ENCODE measurements around the gene XCL1.
"Not testable (repeated sequence)": the region's sequence is repeated elsewhere in the genome, so short reads cannot be mapped to it uniquely, and the experiment has no call there.

Gene XCL1

GRCh38 chr1:168576245-168576688 is at the start of gene XCL1:
Gene XCL1 (plus strand): TSS chr1:168576605. CDS start chr1:168576638, 33 bp downstream.
- H3K4me3 ChIP-seq (ENCODE audit: low read depth, low read length); H3K4me2 ChIP-seq (ENCODE audit: low read length); H3K9ac ChIP-seq; H3K79me2 ChIP-seq; H3K9me3 ChIP-seq (ENCODE audit: control insufficient read depth, low read length); H3K27ac ChIP-seq; H3K36me3 ChIP-seq (ENCODE audit: control insufficient read depth, insufficient read depth, low read length); H3K4me1 ChIP-seq; H2AFZ ChIP-seq; H3K27me3 ChIP-seq (ENCODE audit: control insufficient read depth, insufficient read depth, low read length): not testable (repeated sequence)

- no peak overlapping the region for H2AFZ ChIP-seq
- no peaks in the 10 kb centered on the region for H3K27me3 ChIP-seq (ENCODE audit: control insufficient read depth, insufficient read depth, low read length)
- H3K4me2 ChIP-seq (ENCODE audit: low read length) = no peak overlapping the region
- no peaks in the 10 kb centered on the region for H3K9me3 ChIP-seq (ENCODE audit: control insufficient read depth, low read length)
- no peaks in the 10 kb centered on the region for H3K79me2 ChIP-seq
- H3K4me3 ChIP-seq (ENCODE audit: low read depth, low read length) = no peak overlapping the region
- no peak for TF ChIP-seq CTCF (IDR thresholded peaks at IDR 0.05)
- H3K27ac ChIP-seq = no peak overlapping the region
- H3K9ac ChIP-seq = no peak overlapping the region
- H3K36me3 ChIP-seq (ENCODE audit: control insufficient read depth, insufficient read depth, low read length) = no peaks in the 10 kb centered on the region
- no peaks in the 10 kb centered on the region for H3K4me1 ChIP-seq
Measured at GRCh38 chr1:168529518-168529917, 46.9 kb upstream of the XCL1 start.

- no peaks in the 10 kb centered on the region for H3K9me3 ChIP-seq (ENCODE audit: control insufficient read depth, low read length)
- H3K36me3 ChIP-seq (ENCODE audit: control insufficient read depth, insufficient read depth, low read length) = no peaks in the 10 kb centered on the region
- no peak overlapping the region for H3K27ac ChIP-seq
- no peaks in the 10 kb centered on the region for H3K79me2 ChIP-seq
- TF ChIP-seq CTCF (IDR thresholded peaks at IDR 0.05) = no peak
- H3K4me3 ChIP-seq (ENCODE audit: low read depth, low read length) = no peak overlapping the region
- H3K9ac ChIP-seq = no peak overlapping the region
- H2AFZ ChIP-seq = no peak overlapping the region
- H3K4me2 ChIP-seq (ENCODE audit: low read length) = no peak overlapping the region
- no peaks in the 10 kb centered on the region for H3K27me3 ChIP-seq (ENCODE audit: control insufficient read depth, insufficient read depth, low read length)
- H3K4me1 ChIP-seq = no peaks in the 10 kb centered on the region
Measured at GRCh38 chr1:168531615-168532345, 44.6 kb upstream of the XCL1 start.

GRCh38 chr1:168535536-168535935 is 40.9 kb upstream of the XCL1 start:
- H3K36me3 ChIP-seq (ENCODE audit: control insufficient read depth, insufficient read depth, low read length) = no peaks in the 10 kb centered on the region
- no peak overlapping the region for H2AFZ ChIP-seq
- H3K4me2 ChIP-seq (ENCODE audit: low read length) = no peak overlapping the region
- H3K4me1 ChIP-seq = no peaks in the 10 kb centered on the region
- no peak overlapping the region for H3K9ac ChIP-seq
- H3K27ac ChIP-seq = no peak overlapping the region
- no peaks in the 10 kb centered on the region for H3K9me3 ChIP-seq (ENCODE audit: control insufficient read depth, low read length)
- H3K4me3 ChIP-seq (ENCODE audit: low read depth, low read length) = no peak overlapping the region
- no peak for TF ChIP-seq CTCF (IDR thresholded peaks at IDR 0.05)
- H3K79me2 ChIP-seq = no peaks in the 10 kb centered on the region
- H3K27me3 ChIP-seq (ENCODE audit: control insufficient read depth, insufficient read depth, low read length) = no peaks in the 10 kb centered on the region

GRCh38 chr1:168540798-168541197 is 35.6 kb upstream of the XCL1 start:
- not testable (repeated sequence) for H3K79me2 ChIP-seq; H3K4me3 ChIP-seq (ENCODE audit: low read depth, low read length); H2AFZ ChIP-seq; H3K27ac ChIP-seq; H3K4me2 ChIP-seq (ENCODE audit: low read length); H3K9ac ChIP-seq; H3K36me3 ChIP-seq (ENCODE audit: control insufficient read depth, insufficient read depth, low read length); H3K27me3 ChIP-seq (ENCODE audit: control insufficient read depth, insufficient read depth, low read length); H3K9me3 ChIP-seq (ENCODE audit: control insufficient read depth, low read length); H3K4me1 ChIP-seq

- not testable (repeated sequence) for H3K79me2 ChIP-seq; H2AFZ ChIP-seq; H3K27ac ChIP-seq; H3K9me3 ChIP-seq (ENCODE audit: control insufficient read depth, low read length); H3K27me3 ChIP-seq (ENCODE audit: control insufficient read depth, insufficient read depth, low read length); H3K9ac ChIP-seq; H3K36me3 ChIP-seq (ENCODE audit: control insufficient read depth, insufficient read depth, low read length); H3K4me2 ChIP-seq (ENCODE audit: low read length); H3K4me3 ChIP-seq (ENCODE audit: low read depth, low read length); H3K4me1 ChIP-seq
Measured at GRCh38 chr1:168542978-168543377, 33.4 kb upstream of the XCL1 start.

- not testable (repeated sequence) for H2AFZ ChIP-seq; H3K27me3 ChIP-seq (ENCODE audit: control insufficient read depth, insufficient read depth, low read length); H3K9ac ChIP-seq; H3K9me3 ChIP-seq (ENCODE audit: control insufficient read depth, low read length); H3K36me3 ChIP-seq (ENCODE audit: control insufficient read depth, insufficient read depth, low read length); H3K4me2 ChIP-seq (ENCODE audit: low read length); H3K79me2 ChIP-seq; H3K4me1 ChIP-seq; H3K4me3 ChIP-seq (ENCODE audit: low read depth, low read length); H3K27ac ChIP-seq
Measured at GRCh38 chr1:168543840-168544498, 32.4 kb upstream of the XCL1 start, which contains the start of gene XCL2. Gene XCL2 (minus strand): TSS chr1:168543997. CDS start chr1:168543964, 33 bp downstream.

GRCh38 chr1:168545678-168546552 is 30.5 kb upstream of the XCL1 start:
- not testable (repeated sequence) for H3K27me3 ChIP-seq (ENCODE audit: control insufficient read depth, insufficient read depth, low read length); H3K4me2 ChIP-seq (ENCODE audit: low read length); H3K36me3 ChIP-seq (ENCODE audit: control insufficient read depth, insufficient read depth, low read length); H3K9ac ChIP-seq; H3K79me2 ChIP-seq; H3K9me3 ChIP-seq (ENCODE audit: control insufficient read depth, low read length); H3K27ac ChIP-seq; H3K4me1 ChIP-seq; H3K4me3 ChIP-seq (ENCODE audit: low read depth, low read length); H2AFZ ChIP-seq
